GM12878 (cell line): ENCODE results near the gene PLD4. TPM values are rescaled to one million over a fixed set of nuclear protein-coding genes. Genes with fewer than 3 reads are reported as not detected.

Experiments used
- BRCA1 ChIP-seq: IDR thresholded peaks from 2 replicates; pipeline ENCODE4 v1.6.1; 2011; ENCODE audit warnings: low read depth, low read length, improper control_type of control experiment
- ETV6 ChIP-seq, 2 experiments: fragments of 450-650 bp in 1 of 2; IDR thresholded peaks in 1 of 2; conservative IDR thresholded peaks in 1 of 2; 2 replicates each; pipeline ENCODE4 v1.6.1; 2014; ENCODE audit warnings: antibody characterized with exemption in 1 of 2, borderline replicate concordance in 1 of 2, low read depth in 1 of 2, mild to moderate bottlenecking in 1 of 2, moderate library complexity in 1 of 2
- FOS ChIP-seq: IDR thresholded peaks from 3 replicates; pipeline ENCODE4 v1.6.1; 2011; ENCODE audit warnings: borderline replicate concordance; ENCODE audit not compliant: insufficient read length; ENCODE audit errors: extremely low read depth
- POLR2A ChIP-seq: IDR thresholded peaks from 2 replicates; pipeline ENCODE4 v1.6.1; 2011; ENCODE audit warnings: low read depth, mild to moderate bottlenecking, low read length
- POLR2AphosphoS2 ChIP-seq: IDR thresholded peaks from 2 replicates; pipeline ENCODE4 v1.6.1; 2011; ENCODE audit warnings: low read depth, mild to moderate bottlenecking, low read length, improper control_type of control experiment, moderate library complexity
- polyA plus RNA-seq, 11 experiments: library from polyadenylated mRNA; depleted of rRNA in 4 of 11; unstranded in 6 of 11; stranded (reverse) in 5 of 11; fragments of >200 nt; fragmentation: Nextera tagmentation in 4 of 11; fragmentation: Illumina TruSeq in 1 of 11; extraction: Ambion mirVana in 4 of 11; extraction: Trizol in 1 of 11; gene quantifications; 1 replicate in 1 of 11; 2 replicates in 10 of 11; pipeline versions ENCODE4 v1.2.1 to v1.2.3, GENCODE V29; 2011 to 2016; ENCODE audit warnings: inconsistent platforms in 2 of 11, missing spikeins in 2 of 11, low read depth in 1 of 11
- total RNA-seq, 4 experiments: library from RNA; depleted of rRNA in 3 of 4; stranded (reverse); fragments of >200 nt in 3 of 4; fragmentation: Illumina TruSeq in 1 of 4; extraction: Trizol in 1 of 4; gene quantifications; 2 replicates each; pipeline versions ENCODE4 v1.2.1 to v1.2.3, GENCODE V29; 2013 to 2021
- TF ChIP-seq, protein P1 (sequence below): fragments of 450-650 bp; IDR thresholded peaks from 2 replicates; pipeline ENCODE4 v1.6.1; 2017; ENCODE audit warnings: mild to moderate bottlenecking, moderate library complexity

Gene PLD4
- total and polyA plus RNA-seq, 10 of the 15 experiments (the other 5 are each of a cell fraction or from before 2014, with no cell fraction given): 0.20 to 57.7 (median 9.9) TPM

DNA sequence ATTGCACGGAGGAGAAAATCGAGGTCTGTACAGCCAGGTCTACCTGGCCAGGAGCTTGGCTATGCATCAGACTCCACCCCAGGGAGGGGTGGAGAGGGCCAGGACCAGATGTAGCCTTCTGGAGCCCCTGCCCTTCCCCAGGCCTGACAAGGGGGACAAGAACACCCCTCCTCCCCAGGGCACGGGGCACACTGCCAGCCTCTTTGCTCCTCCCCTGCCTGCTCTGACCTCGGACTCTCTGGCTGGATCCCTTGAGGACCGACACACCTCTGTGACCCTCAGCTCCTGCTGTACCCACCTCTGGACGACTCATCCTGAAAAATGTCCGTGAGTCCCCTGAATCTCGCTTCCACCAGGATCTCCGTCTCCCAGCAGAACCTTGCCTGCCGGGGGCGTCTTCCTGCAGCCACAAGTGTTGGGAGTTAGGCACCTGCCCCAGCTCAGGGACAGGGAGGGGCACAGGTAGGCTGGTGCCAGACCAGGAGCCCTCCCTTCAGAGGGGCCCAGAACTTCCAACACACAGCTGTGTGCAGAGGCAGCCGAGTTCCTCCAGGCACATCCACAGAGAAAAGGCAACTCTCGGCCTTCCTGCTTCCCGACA lies 31.7 kb downstream of the PLD4 start (continued):
- TF ChIP-seq, protein P1, sequence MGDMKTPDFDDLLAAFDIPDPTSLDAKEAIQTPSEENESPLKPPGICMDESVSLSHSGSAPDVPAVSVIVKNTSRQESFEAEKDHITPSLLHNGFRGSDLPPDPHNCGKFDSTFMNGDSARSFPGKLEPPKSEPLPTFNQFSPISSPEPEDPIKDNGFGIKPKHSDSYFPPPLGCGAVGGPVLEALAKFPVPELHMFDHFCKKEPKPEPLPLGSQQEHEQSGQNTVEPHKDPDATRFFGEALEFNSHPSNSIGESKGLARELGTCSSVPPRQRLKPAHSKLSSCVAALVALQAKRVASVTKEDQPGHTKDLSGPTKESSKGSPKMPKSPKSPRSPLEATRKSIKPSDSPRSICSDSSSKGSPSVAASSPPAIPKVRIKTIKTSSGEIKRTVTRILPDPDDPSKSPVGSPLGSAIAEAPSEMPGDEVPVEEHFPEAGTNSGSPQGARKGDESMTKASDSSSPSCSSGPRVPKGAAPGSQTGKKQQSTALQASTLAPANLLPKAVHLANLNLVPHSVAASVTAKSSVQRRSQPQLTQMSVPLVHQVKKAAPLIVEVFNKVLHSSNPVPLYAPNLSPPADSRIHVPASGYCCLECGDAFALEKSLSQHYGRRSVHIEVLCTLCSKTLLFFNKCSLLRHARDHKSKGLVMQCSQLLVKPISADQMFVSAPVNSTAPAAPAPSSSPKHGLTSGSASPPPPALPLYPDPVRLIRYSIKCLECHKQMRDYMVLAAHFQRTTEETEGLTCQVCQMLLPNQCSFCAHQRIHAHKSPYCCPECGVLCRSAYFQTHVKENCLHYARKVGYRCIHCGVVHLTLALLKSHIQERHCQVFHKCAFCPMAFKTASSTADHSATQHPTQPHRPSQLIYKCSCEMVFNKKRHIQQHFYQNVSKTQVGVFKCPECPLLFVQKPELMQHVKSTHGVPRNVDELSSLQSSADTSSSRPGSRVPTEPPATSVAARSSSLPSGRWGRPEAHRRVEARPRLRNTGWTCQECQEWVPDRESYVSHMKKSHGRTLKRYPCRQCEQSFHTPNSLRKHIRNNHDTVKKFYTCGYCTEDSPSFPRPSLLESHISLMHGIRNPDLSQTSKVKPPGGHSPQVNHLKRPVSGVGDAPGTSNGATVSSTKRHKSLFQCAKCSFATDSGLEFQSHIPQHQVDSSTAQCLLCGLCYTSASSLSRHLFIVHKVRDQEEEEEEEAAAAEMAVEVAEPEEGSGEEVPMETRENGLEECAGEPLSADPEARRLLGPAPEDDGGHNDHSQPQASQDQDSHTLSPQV: no peak
- TF ChIP-seq FOS: no peak
- no peak for TF ChIP-seq POLR2AphosphoS2
- no peak for TF ChIP-seq POLR2A
- TF ChIP-seq BRCA1: no peak
- TF ChIP-seq ETV6 (conservative IDR thresholded peaks at IDR 0.05 in 1 of 2, IDR thresholded peaks at IDR 0.05 in 1 of 2; ENCODE audit: borderline replicate concordance in 1 of 2, low read depth in 1 of 2): no peak
- TF ChIP-seq, all 136 proteins: peak for 0
